Colonic mucosa (tissue), 4 donors: Measurements from ENCODE around the gene PLIN1. TPM values are rescaled to one million over a fixed set of nuclear protein-coding genes. Genes with fewer than 3 reads are reported as not detected.

Experiments
- DNase-seq: peaks from one replicate; pipeline ENCODE4 v3.0.0-alpha.2; 2020
- H3K27ac ChIP-seq: fragments of 200-600 bp; one replicate; pipeline ENCODE4 v1.8.0; 2021
- H3K27me3 ChIP-seq: fragments of 200-600 bp; one replicate; pipeline ENCODE4 v1.8.0; 2021
- H3K36me3 ChIP-seq: fragments of 200-600 bp; one replicate; pipeline ENCODE4 v1.8.0; 2021
- H3K4me1 ChIP-seq: fragments of 200-600 bp; one replicate; pipeline ENCODE4 v1.8.0; 2021; ENCODE audit warnings: mild to moderate bottlenecking
- H3K4me3 ChIP-seq: fragments of 200-600 bp; one replicate; pipeline ENCODE4 v1.8.0; 2021
- H3K9ac ChIP-seq, 2 donors: one replicate each; pipeline ENCODE4 v1.7.0; 2013; ENCODE audit warnings: control low read depth in 2 of 2, low read depth in 2 of 2, low read length in 2 of 2
- H3K9me3 ChIP-seq: fragments of 200-600 bp; one replicate; pipeline ENCODE4 v1.8.0; 2021
- intact Hi-C: fragments of 100-400 bp; cut with DNase I; formaldehyde crosslinking; loops from one replicate; pipeline ENCODE4 v1.14.1; 2022
- total RNA-seq, 2 donors: library from RNA; stranded (reverse); fragmentation: NEBNext Ultra II Directional in 1 of 2; extraction: Animal tissue kit (Norgen Biotek cat#: 25700) in 1 of 2; gene quantifications; one replicate each; pipeline ENCODE4 v1.2.1, GENCODE V29; 2021
- TF ChIP-seq, protein P1 (sequence below): fragments of 200-600 bp; IDR thresholded peaks from one replicate; pipeline ENCODE4 v1.8.0; 2022; ENCODE audit warnings: antibody characterized with exemption, mild to moderate bottlenecking
- donor health status: healthy.
- donor health status: DM: no; HTN: no; CAD: no.
- donor health status: DM: no; HTN: no; CAD: no.

PLIN1 gene
- total RNA-seq, 2 donors from 2014 or later = 0.90 to 1.2 TPM

DNA sequence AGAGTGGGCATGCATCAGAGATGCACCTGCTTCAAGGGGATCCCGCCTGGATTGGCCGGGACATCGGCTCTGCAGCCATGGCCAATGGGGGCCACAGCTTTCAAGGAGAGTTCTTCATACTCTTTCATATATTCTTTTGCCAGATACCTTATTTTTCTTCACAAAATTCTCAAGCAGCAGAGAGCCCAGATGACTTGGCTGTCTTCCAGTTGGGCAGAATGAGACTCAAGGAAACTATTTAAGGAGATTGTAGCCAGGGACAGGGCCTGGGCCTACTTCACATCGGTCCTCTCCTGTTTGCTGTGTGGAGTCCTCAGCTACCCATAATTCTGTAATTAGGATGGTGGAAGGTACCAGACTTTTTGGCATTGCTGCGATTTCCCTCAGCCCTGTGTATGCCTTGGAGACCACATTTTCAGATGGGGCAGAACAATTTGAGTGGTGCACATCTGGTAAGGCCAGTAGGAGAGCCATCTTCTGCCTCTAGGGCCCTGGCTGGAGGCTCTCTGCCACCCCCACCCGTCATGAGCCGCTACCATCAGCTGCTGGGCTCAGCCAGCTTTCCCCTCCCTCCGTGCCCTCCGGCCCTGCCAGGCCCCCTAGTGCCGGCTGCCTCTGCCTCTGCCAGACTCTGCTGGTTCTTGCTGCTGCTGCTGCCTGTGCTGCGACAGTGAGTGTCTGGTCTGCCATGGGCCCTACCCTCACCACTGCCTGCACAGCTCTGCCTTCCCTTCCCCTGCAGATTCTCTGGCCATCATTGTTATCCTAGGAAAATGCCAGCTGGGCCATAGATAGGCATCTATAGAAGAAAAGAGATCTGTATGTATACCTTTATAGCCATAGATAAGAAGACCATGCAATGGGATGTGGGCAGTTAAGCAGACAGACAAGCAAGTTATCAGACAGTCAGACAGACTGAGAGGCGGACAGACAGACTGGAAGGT is 6.7 kb downstream of the PLIN1 start:
- Histone ChIP-seq H3K4me1 (no peaks in the 10 kb centered on the region), H3K9me3 (no peaks in the 10 kb centered on the region), H3K27me3 (no peaks in the 10 kb centered on the region), H3K27ac (no peak overlapping the region), H3K4me3 (no peak overlapping the region), H3K9ac (no peak overlapping the region), H3K36me3 (no peaks in the 10 kb centered on the region)
- DNase-seq = no peak
- intact Hi-C loops = no loop called here
- TF ChIP-seq, protein P1, sequence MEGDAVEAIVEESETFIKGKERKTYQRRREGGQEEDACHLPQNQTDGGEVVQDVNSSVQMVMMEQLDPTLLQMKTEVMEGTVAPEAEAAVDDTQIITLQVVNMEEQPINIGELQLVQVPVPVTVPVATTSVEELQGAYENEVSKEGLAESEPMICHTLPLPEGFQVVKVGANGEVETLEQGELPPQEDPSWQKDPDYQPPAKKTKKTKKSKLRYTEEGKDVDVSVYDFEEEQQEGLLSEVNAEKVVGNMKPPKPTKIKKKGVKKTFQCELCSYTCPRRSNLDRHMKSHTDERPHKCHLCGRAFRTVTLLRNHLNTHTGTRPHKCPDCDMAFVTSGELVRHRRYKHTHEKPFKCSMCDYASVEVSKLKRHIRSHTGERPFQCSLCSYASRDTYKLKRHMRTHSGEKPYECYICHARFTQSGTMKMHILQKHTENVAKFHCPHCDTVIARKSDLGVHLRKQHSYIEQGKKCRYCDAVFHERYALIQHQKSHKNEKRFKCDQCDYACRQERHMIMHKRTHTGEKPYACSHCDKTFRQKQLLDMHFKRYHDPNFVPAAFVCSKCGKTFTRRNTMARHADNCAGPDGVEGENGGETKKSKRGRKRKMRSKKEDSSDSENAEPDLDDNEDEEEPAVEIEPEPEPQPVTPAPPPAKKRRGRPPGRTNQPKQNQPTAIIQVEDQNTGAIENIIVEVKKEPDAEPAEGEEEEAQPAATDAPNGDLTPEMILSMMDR = no peak

DNA sequence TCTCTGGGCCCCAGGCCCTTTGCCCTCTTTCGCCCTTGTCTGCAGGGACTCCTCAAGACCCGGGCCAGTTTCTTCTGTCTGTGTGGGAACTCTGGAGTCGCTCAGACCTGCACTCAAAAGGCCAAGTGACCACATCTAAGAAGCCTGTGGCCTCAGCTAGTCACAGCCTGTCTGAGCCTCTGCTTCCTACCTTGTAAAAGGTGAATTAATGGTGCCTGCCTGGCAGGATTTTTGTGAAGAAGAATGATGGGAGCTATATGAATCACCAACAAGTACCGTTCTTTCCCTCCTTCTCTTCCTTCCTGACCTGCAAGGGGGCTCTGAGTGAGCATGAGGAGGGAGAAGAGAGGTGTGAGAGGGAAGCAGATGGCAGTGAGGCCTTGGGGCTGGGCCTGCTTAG is 7.5 kb downstream of the PLIN1 start:
- intact Hi-C loops = no loop called here
- TF ChIP-seq, protein P1 = no peak
- no peaks in the 10 kb centered on the region for H3K27me3 ChIP-seq

DNA sequence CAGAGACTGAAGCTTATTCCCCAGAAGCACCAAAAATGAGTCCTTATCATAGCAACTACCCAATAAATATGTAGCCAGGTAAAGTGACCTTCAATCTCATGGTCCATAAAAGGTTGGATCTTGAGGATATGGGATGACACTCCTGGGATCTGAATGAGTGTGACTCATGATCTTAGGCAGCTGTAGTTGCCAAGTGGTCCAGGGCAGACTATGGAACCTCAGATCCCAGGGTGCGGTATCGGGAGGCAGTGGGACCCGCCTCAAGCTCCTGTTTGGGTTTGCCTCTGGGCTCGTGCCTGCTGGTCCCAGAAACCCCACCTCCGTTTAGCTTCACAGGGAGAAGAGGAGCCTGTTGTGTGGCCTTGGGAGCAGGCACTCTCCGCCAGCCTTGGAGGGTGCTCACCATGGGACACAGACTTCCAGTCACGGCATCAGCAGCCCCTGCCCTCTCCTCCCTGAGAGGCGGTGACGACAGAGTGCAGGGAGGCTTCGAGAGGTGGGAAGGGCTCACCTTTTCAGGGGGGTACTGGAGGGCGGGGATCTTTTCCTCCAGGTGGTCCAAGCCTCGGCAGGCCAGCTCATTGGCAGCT is 8.1 kb downstream of the PLIN1 start:
- Histone ChIP-seq H3K4me3 (no peak overlapping the region), H3K36me3 (no peaks in the 10 kb centered on the region), H3K27ac (no peak overlapping the region), H3K27me3 (no peaks in the 10 kb centered on the region), H3K9ac (no peak overlapping the region), H3K4me1 (no peaks in the 10 kb centered on the region), H3K9me3 (no peaks in the 10 kb centered on the region)
- TF ChIP-seq, protein P1 = no peak
- no peak for DNase-seq
- intact Hi-C loops = no loop called here

More for the DNA sequence above, 7.5 kb downstream of the PLIN1 start:
- no peak overlapping the region for H3K4me3 ChIP-seq
- no peaks in the 10 kb centered on the region for H3K36me3 ChIP-seq
- DNase-seq = no peak
- no peaks in the 10 kb centered on the region for H3K9me3 ChIP-seq
- H3K4me1 ChIP-seq = no peaks in the 10 kb centered on the region
- no peak overlapping the region for H3K27ac ChIP-seq
- H3K9ac ChIP-seq = no peak overlapping the region

DNA sequence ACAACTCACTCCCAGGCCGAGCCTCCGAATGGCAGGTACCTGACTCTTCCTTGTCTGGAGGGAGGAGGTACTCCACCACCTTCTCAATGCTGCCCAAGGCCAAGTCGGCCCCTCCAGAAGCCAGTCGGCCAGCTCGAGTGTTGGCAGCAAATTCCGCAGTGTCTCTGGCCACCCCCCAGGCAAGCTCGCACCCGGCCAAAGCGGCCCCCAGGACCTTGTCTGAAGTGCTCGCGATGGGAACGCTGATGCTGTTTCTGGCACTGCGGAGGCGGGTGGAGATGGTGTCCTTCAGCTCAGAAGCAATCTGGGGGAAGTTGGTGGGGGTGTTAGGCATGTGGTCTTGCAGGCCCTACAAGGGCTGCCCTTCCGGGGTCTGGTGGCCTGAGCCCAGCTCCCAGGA is 9.2 kb downstream of the PLIN1 start:
- Histone ChIP-seq H3K4me1 (no peaks in the 10 kb centered on the region), H3K9ac (no peak overlapping the region), H3K27me3 (no peaks in the 10 kb centered on the region), H3K9me3 (no peaks in the 10 kb centered on the region), H3K4me3 (no peak overlapping the region), H3K27ac (no peak overlapping the region), H3K36me3 (no peaks in the 10 kb centered on the region)
- no peak for DNase-seq
- TF ChIP-seq, protein P1 = no peak
- intact Hi-C loops = no loop called here

DNA sequence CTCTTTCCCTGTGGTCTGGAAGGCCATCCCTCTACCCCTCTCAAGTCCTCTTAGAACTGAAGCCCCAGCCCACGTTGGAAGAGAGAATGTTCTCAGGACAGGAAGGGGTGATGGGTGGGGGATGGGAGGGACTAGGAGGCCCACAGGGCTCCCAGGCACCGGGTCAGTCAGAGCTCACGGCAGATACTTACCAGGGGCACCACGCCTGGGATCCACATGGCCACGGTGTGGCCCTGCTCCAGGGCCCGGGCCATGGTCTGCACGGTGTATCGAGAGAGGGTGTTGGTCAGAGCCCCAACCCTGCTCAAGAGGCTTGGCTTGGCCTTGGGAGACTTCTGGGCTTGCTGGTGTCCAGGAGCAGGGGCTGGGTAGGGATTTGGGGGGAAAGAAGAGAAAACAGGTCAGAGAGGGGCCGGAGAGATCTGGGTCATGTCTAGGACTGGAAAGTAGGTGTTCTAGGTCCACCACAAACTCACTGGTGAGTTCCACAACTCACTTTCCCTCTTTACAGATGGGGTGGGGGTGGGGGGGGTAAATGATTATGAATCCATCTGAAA is 9.8 kb downstream of the PLIN1 start:
- H3K27ac ChIP-seq = no peak overlapping the region
- H3K9ac ChIP-seq = no peak overlapping the region
- no peak overlapping the region for H3K4me3 ChIP-seq
- no peaks in the 10 kb centered on the region for H3K36me3 ChIP-seq
- intact Hi-C loops = no loop called here
- H3K4me1 ChIP-seq = no peaks in the 10 kb centered on the region
- no peaks in the 10 kb centered on the region for H3K27me3 ChIP-seq
- TF ChIP-seq, protein P1 = no peak
- no peak for DNase-seq
- no peaks in the 10 kb centered on the region for H3K9me3 ChIP-seq
